Activated CD4-positive, alpha-beta T cell treated with anti-CD3 and anti-CD28 coated beads, Interleukin-2, amount 10 ng/mL, durations not matched to agents 7 days and 5 days (primary cell): ENCODE results near the gene SLC35A2. TPM values are rescaled to one million over a fixed set of nuclear protein-coding genes. Genes with fewer than 3 reads are reported as not detected.
A peak's percentile ranks its signal among the peaks of the same experiment; 100 is the strongest.
"Not testable (repeated sequence)": the region's sequence is repeated elsewhere in the genome, so short reads cannot be mapped to it uniquely, and the experiment has no call there.

Source experiments
- CTCF ChIA-PET: fragments of 350-600 bp; sonication (Branson Sonifier 250); formaldehyde crosslinking; loops from one replicate; lab custom pipeline; 2021; ENCODE audit warnings: antibody characterized with exemption; lab: Charles Lee
- POLR2A ChIA-PET: fragments of 350-600 bp; sonication (Branson Sonifier 250); formaldehyde crosslinking; loops from one replicate; lab custom pipeline; 2021; ENCODE audit warnings: antibody characterized with exemption; lab: Charles Lee
- DNase-seq: peaks from one replicate; pipeline ENCODE4 v3.0.0-alpha.2; 2020
- H3K27ac Mint-ChIP-seq: one replicate; pipeline ENCODE4 v1.8.0; 2021; ENCODE audit warnings: mild to moderate bottlenecking, moderate library complexity, mixed read lengths
- H3K27me3 Mint-ChIP-seq: one replicate; pipeline ENCODE4 v1.8.0; 2021; ENCODE audit warnings: mixed read lengths
- H3K36me3 Mint-ChIP-seq: one replicate; pipeline ENCODE4 v1.8.0; 2021; ENCODE audit warnings: low read depth, mixed read lengths
- H3K4me1 Mint-ChIP-seq: one replicate; pipeline ENCODE4 v1.8.0; 2021; ENCODE audit warnings: mixed read lengths
- H3K4me3 Mint-ChIP-seq: one replicate; pipeline ENCODE4 v1.8.0; 2021; ENCODE audit warnings: mild to moderate bottlenecking, moderate library complexity, mixed read lengths
- H3K9me3 Mint-ChIP-seq: one replicate; pipeline ENCODE4 v1.8.0; 2021; ENCODE audit warnings: mixed read lengths
- total RNA-seq, 2 experiments: library from RNA; stranded (reverse); gene quantifications; one replicate each; pipeline ENCODE4 v1.2.3, GENCODE V29; 2021

Gene SLC35A2
- total RNA-seq, 2 experiments from 2014 or later: 14.0 to 16.8 TPM

GRCh38 chrX:48894891-48895290 is 16.6 kb downstream of the SLC35A2 start:
- peaks cover 11% of the 10 kb centered on the region for H3K36me3 Mint-ChIP-seq
- no peak overlapping the region for H3K4me3 Mint-ChIP-seq
- peaks cover 27% of the 10 kb centered on the region for H3K4me1 Mint-ChIP-seq
- ChIA-PET CTCF (no interaction called here), POLR2A (no interaction called here)
- no peaks in the 10 kb centered on the region for H3K9me3 Mint-ChIP-seq
- DNase-seq: no peak
- H3K27ac Mint-ChIP-seq: peak overlapping the region; percentile 46
- no peaks in the 10 kb centered on the region for H3K27me3 Mint-ChIP-seq

- ChIA-PET CTCF (interaction anchor here (0.8 kb wide), 1 partner anchor 44 kb away, joined by 3 read pairs; no protein-coding TSS in a partner anchor), POLR2A (no interaction called here)
- peaks cover 7% of the 10 kb centered on the region for H3K36me3 Mint-ChIP-seq
These were observed 17.7 kb downstream of the SLC35A2 start for GRCh38 chrX:48893556-48894348.

GRCh38 chrX:48892896-48893295 is 18.6 kb downstream of the SLC35A2 start:
- Mint-ChIP-seq H3K27me3 (no peaks in the 10 kb centered on the region), H3K4me1 (peaks cover 27% of the 10 kb centered on the region), H3K36me3 (peaks cover 7% of the 10 kb centered on the region), H3K27ac (no peak overlapping the region), H3K9me3 (no peaks in the 10 kb centered on the region), H3K4me3 (peak overlapping the region; percentile 32)
- ChIA-PET CTCF (interaction anchor here (0.5 to 1.6 kb wide), 3 partner anchors 11 to 273 kb away, joined by 4 read pairs; no protein-coding TSS in a partner anchor), POLR2A (no interaction called here)
- no peak for DNase-seq

More at GRCh38 chrX:48893556-48894348, 17.7 kb downstream of the SLC35A2 start:
- H3K4me1 Mint-ChIP-seq: peaks cover 27% of the 10 kb centered on the region
- H3K4me3 Mint-ChIP-seq: no peak overlapping the region
- H3K27me3 Mint-ChIP-seq: no peaks in the 10 kb centered on the region
- DNase-seq: no peak
- H3K27ac Mint-ChIP-seq: no peak overlapping the region
- no peaks in the 10 kb centered on the region for H3K9me3 Mint-ChIP-seq

DNA sequence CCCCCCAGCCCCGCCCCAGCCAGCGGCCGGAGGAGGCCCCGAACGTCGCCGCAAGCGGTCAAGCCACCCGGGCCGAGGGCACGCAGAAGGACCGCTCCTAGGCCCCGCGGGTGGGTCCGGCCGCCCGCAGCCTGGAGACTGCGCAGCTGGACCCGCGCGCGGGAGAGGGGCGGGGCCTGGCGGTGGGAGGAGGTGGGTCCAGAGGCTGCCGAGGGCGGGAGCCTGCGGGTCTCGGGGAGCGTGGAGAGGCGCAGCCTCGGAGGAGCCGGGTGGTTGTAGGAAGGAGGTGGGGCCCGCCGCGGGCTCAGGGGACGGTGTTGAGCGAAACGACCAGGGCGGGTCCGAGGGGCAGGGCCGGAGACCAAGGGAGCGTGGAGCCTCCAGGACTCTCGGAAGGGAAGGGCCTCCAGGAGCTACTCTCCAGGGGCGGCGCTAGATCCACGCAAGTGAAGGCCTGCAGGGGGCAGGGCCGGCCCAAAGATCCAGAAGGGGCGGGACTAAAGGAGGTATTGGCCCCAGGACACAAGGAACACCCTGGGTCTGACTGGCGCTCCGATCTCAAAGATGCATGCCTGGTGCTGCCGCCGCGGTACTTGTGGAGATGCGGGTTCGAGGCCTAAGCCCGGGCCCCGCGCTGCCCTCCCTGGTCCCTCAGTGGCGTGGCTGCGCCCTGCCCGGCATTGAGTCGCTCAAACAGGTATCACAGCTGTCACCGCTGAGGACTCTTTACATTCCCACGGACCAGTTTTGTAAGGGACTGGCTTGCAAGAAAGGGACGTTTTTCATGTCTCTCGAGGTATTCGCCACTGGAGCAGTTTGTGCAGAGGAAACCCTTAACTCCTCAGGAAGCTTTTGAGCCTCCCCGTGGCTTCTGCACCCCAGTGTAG is 19.8 kb downstream of the SLC35A2 start:
- Mint-ChIP-seq H3K4me1 (peaks cover 22% of the 10 kb centered on the region), H3K27ac (peak overlapping the region; percentile 80), H3K9me3 (no peaks in the 10 kb centered on the region), H3K4me3 (peak overlapping the region; percentile 82), H3K36me3 (peaks cover 7% of the 10 kb centered on the region), H3K27me3 (no peaks in the 10 kb centered on the region)
- DNase-seq: peak; percentile 77
- ChIA-PET CTCF (interaction anchor here (0.6 to 1.6 kb wide), 10 partner anchors 8 to 275 kb away, joined by 3 to 5 read pairs (median 4); no protein-coding TSS in a partner anchor), POLR2A (interaction anchor here (1.4 kb wide), 1 partner anchor 20 kb away, joined by 5 read pairs; the partner anchor contains the start of gene SLC35A2)

DNA sequence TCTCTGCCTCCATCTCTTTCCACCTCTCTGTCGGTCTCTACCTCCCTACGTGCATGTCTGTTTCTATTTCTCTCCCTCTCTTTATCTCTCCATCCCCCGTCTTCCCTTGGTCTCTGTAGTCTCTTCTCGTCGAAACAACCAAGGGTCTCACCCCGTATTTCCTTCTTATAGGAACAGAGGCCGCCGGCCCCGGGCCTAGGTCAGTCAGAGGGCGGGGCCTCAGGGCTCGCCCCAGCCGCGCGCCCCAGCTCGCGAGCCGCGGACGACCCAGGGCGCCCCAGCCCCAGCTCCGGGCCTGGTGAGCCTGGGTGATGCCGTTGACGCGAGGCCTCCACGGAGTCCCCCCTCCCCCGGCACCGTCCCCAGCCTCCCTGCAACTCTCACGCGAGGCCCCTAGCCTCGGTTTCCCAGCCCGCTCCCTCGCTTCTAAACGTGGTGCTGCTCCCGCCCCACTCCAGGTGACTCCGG is 20.5 kb downstream of the SLC35A2 start:
- POLR2A ChIA-PET: no interaction called here
- CTCF ChIA-PET: interaction anchor here (0.6 to 1.6 kb wide), 6 partner anchors 7 to 259 kb away, joined by 3 to 4 read pairs (median 4); no protein-coding TSS in a partner anchor
- Mint-ChIP-seq H3K4me3 (peak overlapping the region; percentile 82), H3K4me1 (peaks cover 18% of the 10 kb centered on the region), H3K9me3 (no peaks in the 10 kb centered on the region), H3K27me3 (no peaks in the 10 kb centered on the region), H3K27ac (peak overlapping the region; percentile 92), H3K36me3 (peaks cover 7% of the 10 kb centered on the region)
- DNase-seq: no peak

- POLR2A ChIA-PET: no interaction called here
- peak overlapping the region; percentile 92 for H3K27ac Mint-ChIP-seq
- DNase-seq: no peak
- H3K4me3 Mint-ChIP-seq: peak overlapping the region; percentile 82
- no peaks in the 10 kb centered on the region for H3K27me3 Mint-ChIP-seq
- H3K4me1 Mint-ChIP-seq: peaks cover 17% of the 10 kb centered on the region
- H3K9me3 Mint-ChIP-seq: no peaks in the 10 kb centered on the region
- CTCF ChIA-PET: no interaction called here
- H3K36me3 Mint-ChIP-seq: peaks cover 6% of the 10 kb centered on the region
These were observed 21.0 kb downstream of the SLC35A2 start for GRCh38 chrX:48890296-48890925.

- H3K9me3 Mint-ChIP-seq, POLR2A ChIA-PET, H3K4me3 Mint-ChIP-seq, H3K27me3 Mint-ChIP-seq, H3K4me1 Mint-ChIP-seq, H3K27ac Mint-ChIP-seq, DNase-seq, H3K36me3 Mint-ChIP-seq: not testable (repeated sequence)
- CTCF ChIA-PET: interaction anchor here (0.6 to 0.7 kb wide), 2 partner anchors 100 to 198 kb away, joined by 3 read pairs; no protein-coding TSS in a partner anchor
These were observed 24.9 kb downstream of the SLC35A2 start for GRCh38 chrX:48886586-48886985.

- H3K36me3 Mint-ChIP-seq: no peaks in the 10 kb centered on the region
- CTCF ChIA-PET: interaction anchor here (1.1 kb wide), 1 partner anchor 8 kb away, joined by 4 read pairs; no protein-coding TSS in a partner anchor
- no peak for DNase-seq
- no peaks in the 10 kb centered on the region for H3K9me3 Mint-ChIP-seq
- no peak overlapping the region for H3K27ac Mint-ChIP-seq
- H3K4me3 Mint-ChIP-seq: no peak overlapping the region
- no peaks in the 10 kb centered on the region for H3K4me1 Mint-ChIP-seq
- H3K27me3 Mint-ChIP-seq: peaks cover 6% of the 10 kb centered on the region
- POLR2A ChIA-PET: no interaction called here
These were observed 27.7 kb downstream of the SLC35A2 start for GRCh38 chrX:48883729-48884128.

DNA sequence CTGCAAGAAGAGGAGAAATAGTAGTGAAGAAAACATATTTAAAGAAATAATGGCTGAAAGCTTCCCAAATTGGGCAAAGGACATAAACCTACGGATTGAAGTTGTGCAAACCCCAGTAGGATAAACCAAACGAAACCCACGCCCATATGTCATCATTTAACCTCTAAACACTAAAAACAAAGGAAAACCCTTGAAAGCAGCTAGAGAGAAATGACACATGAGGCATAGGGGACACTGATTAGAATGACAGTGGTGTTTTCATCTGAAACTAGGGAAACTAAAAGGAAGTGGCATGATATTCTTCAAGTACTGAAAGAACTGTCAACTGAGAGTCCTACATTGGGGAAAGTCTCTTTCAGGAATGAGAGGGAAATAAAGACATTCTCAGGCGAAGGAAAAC is 34.5 kb downstream of the SLC35A2 start:
- DNase-seq, POLR2A ChIA-PET, H3K4me3 Mint-ChIP-seq, H3K9me3 Mint-ChIP-seq, H3K36me3 Mint-ChIP-seq, H3K27ac Mint-ChIP-seq, H3K4me1 Mint-ChIP-seq, H3K27me3 Mint-ChIP-seq, CTCF ChIA-PET: not testable (repeated sequence)

DNA sequence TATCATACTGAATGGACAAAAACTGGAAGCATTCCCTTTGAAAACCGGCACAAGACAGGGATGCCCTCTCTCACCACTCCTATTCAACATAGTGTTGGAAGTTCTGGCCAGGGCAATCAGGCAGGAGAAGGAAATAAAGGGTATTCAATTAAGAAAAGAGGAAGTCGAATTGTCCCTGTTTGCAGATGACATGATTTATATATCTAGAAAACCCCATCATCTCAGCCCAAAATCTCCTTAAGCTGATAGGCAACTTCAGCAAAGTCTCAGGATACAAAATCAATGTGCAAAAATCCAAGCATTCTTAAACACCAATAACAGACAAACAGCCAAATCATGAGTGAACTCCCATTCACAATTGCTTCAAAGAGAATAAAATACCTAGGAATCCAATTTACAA is 39.4 kb downstream of the SLC35A2 start:
- DNase-seq, POLR2A ChIA-PET, H3K36me3 Mint-ChIP-seq, H3K27me3 Mint-ChIP-seq, H3K4me3 Mint-ChIP-seq, CTCF ChIA-PET, H3K27ac Mint-ChIP-seq, H3K9me3 Mint-ChIP-seq, H3K4me1 Mint-ChIP-seq: not testable (repeated sequence)

DNA sequence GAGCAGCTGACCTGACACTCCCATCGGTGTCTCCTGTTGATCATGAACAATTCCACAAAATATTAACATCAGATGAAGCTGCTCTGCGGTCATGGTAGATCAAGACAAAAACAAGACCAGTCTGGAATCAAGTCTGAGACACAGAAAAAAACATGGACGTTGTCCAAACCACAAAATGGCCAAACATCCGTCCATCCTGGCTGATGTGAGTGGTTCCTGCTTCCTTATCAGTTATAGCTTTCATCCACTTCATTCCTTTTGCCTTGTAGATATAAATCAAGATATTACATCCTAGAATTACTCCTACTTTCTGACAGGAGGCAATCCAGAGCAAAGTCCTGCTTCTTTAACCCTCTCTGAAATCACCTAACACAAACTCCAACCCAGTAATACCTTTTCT is 47.2 kb downstream of the SLC35A2 start:
- no peaks in the 10 kb centered on the region for H3K36me3 Mint-ChIP-seq
- no peak for DNase-seq
- H3K27me3 Mint-ChIP-seq: peaks cover 1% of the 10 kb centered on the region
- H3K27ac Mint-ChIP-seq: no peak overlapping the region
- ChIA-PET POLR2A (no interaction called here), CTCF (no interaction called here)
- H3K9me3 Mint-ChIP-seq: no peaks in the 10 kb centered on the region
- no peaks in the 10 kb centered on the region for H3K4me1 Mint-ChIP-seq
- H3K4me3 Mint-ChIP-seq: no peak overlapping the region

DNA sequence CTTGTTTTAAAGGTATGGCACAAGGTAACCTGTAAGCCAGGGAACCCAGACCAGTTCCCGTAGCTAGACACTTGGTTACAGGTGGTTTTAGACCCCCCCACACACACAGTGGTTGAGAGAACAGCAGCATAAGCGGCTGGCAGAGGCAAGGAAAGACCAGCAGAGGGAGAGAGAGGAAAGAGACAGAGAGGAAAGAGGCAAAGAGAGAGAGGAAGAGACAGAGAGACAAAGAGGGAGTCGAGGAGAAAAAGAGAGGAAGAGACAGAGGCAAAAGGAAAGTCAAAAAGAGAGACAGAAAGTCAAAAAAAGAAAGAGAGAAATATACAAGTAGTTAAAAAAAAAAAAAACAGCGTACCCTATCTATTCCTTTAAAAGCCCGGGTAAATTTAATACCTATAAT is 56.5 kb downstream of the SLC35A2 start:
- Mint-ChIP-seq H3K9me3 (no peaks in the 10 kb centered on the region), H3K4me1 (peaks cover 3% of the 10 kb centered on the region), H3K27ac (no peak overlapping the region), H3K27me3 (peaks cover 9% of the 10 kb centered on the region), H3K36me3 (no peaks in the 10 kb centered on the region), H3K4me3 (no peak overlapping the region)
- peak; percentile 7 for DNase-seq
- ChIA-PET CTCF (no interaction called here), POLR2A (no interaction called here)
